Gastrocnemius medialis (tissue), 4 donors: ENCODE measurements around the gene REG4. TPM values are rescaled to one million over a fixed set of nuclear protein-coding genes. Genes with fewer than 3 reads are reported as not detected.

ENCODE experiments used
- ATAC-seq, 2 donors: fragments of 150-250 bp; one replicate each; pipeline ENCODE4 v1.9.1; 2016
- DNase-seq, 2 donors: peaks; one replicate each; pipeline ENCODE4 v3.0.0-alpha.2; 2019
- H3K27ac ChIP-seq, 4 donors: fragments of 200-600 bp; sonication (generic); 1 replicate in 1 of 4; 2 replicates in 3 of 4; pipeline ENCODE4 v1.5.1; 2016 to 2018; ENCODE audit warnings: mild to moderate bottlenecking in 2 of 4, moderate library complexity in 1 of 4
- H3K27me3 ChIP-seq, 3 donors: fragments of 200-600 bp; sonication (generic) in 2 of 3; 1 replicate in 1 of 3; 2 replicates in 2 of 3; pipeline versions ENCODE4 v1.5.1 to v1.6.0; 2016 to 2019; ENCODE audit warnings: mild to moderate bottlenecking in 1 of 3, moderate library complexity in 1 of 3
- H3K36me3 ChIP-seq, 2 donors: fragments of 200-600 bp; sonication (generic) in 1 of 2; one replicate each; pipeline ENCODE4 v1.5.1; 2017 to 2018
- H3K4me1 ChIP-seq, 2 donors: fragments of 200-600 bp; sonication (generic) in 1 of 2; one replicate each; pipeline ENCODE4 v1.5.1; 2016 to 2017; ENCODE audit warnings: mild to moderate bottlenecking in 2 of 2
- H3K4me3 ChIP-seq, 4 donors: fragments of 200-600 bp; sonication (generic) in 3 of 4; 1 replicate in 1 of 4; 2 replicates in 3 of 4; pipeline ENCODE4 v1.5.1; 2016 to 2019; ENCODE audit warnings: mild to moderate bottlenecking in 2 of 4
- H3K9me3 ChIP-seq, 3 donors: fragments of 200-600 bp; sonication (generic) in 2 of 3; 1 replicate in 1 of 3; 2 replicates in 2 of 3; pipeline ENCODE4 v1.5.1; 2016 to 2019
- CTCF ChIP-seq, 5 experiments: fragments of 450-650 bp in 3 of 5; fragments of 200-600 bp in 2 of 5; sonication (generic) in 2 of 5; IDR thresholded peaks in 4 of 5; conservative IDR thresholded peaks in 1 of 5; 1 replicate in 4 of 5; 2 replicates in 1 of 5; pipeline ENCODE4 v1.5.1; 2016 to 2019; ENCODE audit warnings: antibody characterized with exemption in 5 of 5, mild to moderate bottlenecking in 3 of 5, moderate library complexity in 3 of 5
- POLR2A ChIP-seq, 2 donors: fragments of 450-650 bp; IDR thresholded peaks; one replicate each; pipeline ENCODE4 v1.6.1; 2017; ENCODE audit warnings: antibody characterized with exemption in 2 of 2, mild to moderate bottlenecking in 2 of 2, moderate library complexity in 2 of 2
- in situ Hi-C, 4 donors: fragments of 200-750 bp; cut with MboI; loops; one replicate each; pipeline versions ENCODE4 v1.15.0 to v1.8.0; 2017; ENCODE audit warnings: low sequenced_read_pairs in 4 of 4
- intact Hi-C: fragments of 100-400 bp; cut with DNase I; formaldehyde crosslinking; loops from one replicate; pipeline ENCODE4 v1.15.1; 2023; ENCODE audit warnings: low total_unique reads
- total RNA-seq, 4 donors: library from RNA; depleted of rRNA; stranded (reverse); fragments of >200 nt; gene quantifications; one replicate each; pipeline versions ENCODE4 v1.1.0 to v1.2.3, GENCODE V29; 2016

REG4 gene
- total RNA-seq, 4 donors from 2014 or later, result not detected

- in situ Hi-C loops (no loop called here), intact Hi-C loops (no loop called here)
- DNase-seq, result no peak
Observed at GRCh38 chr1:119818181-119818580, 6.9 kb upstream of the REG4 start.

GRCh38 chr1:119816407-119816806, 5.1 kb upstream of the REG4 start:
- in situ Hi-C loops, result no loop called here
- H3K9me3 ChIP-seq, result no peaks in the 10 kb centered on the region
- DNase-seq (no peak), ATAC-seq (no peak)
- H3K27me3 ChIP-seq, result no peaks in the 10 kb centered on the region
- H3K4me3 ChIP-seq, result no peak overlapping the region
- H3K27ac ChIP-seq, result no peak overlapping the region
- no peaks in the 10 kb centered on the region for H3K36me3 ChIP-seq
- no peak for TF ChIP-seq CTCF (IDR thresholded peaks at IDR 0.05 in 4 of 5, conservative IDR thresholded peaks at IDR 0.05 in 1 of 5)
- no peak for TF ChIP-seq POLR2A (IDR thresholded peaks at IDR 0.05)
- no peaks in the 10 kb centered on the region for H3K4me1 ChIP-seq
- intact Hi-C loops, result no loop called here

More at GRCh38 chr1:119818181-119818580, 6.9 kb upstream of the REG4 start:
- H3K4me1 ChIP-seq, result no peaks in the 10 kb centered on the region
- no peak overlapping the region for H3K27ac ChIP-seq
- no peaks in the 10 kb centered on the region for H3K36me3 ChIP-seq
- no peak for ATAC-seq
- peaks cover 0 to 3% (median 0%) of the 10 kb centered on the region in 3 donors for H3K27me3 ChIP-seq
- H3K9me3 ChIP-seq, result no peaks in the 10 kb centered on the region
- no peak for TF ChIP-seq POLR2A (IDR thresholded peaks at IDR 0.05)
- no peak for TF ChIP-seq CTCF (IDR thresholded peaks at IDR 0.05 in 4 of 5, conservative IDR thresholded peaks at IDR 0.05 in 1 of 5)
- H3K4me3 ChIP-seq, result no peak overlapping the region

- no peak for TF ChIP-seq POLR2A (IDR thresholded peaks at IDR 0.05)
- no peak for TF ChIP-seq CTCF (IDR thresholded peaks at IDR 0.05 in 4 of 5, conservative IDR thresholded peaks at IDR 0.05 in 1 of 5)
- DNase-seq (no peak), ATAC-seq (no peak)
- H3K9me3 ChIP-seq, result no peaks in the 10 kb centered on the region
- H3K27ac ChIP-seq, result no peak overlapping the region
- H3K27me3 ChIP-seq, result no peaks in the 10 kb centered on the region
- in situ Hi-C loops, result no loop called here
- H3K4me3 ChIP-seq, result no peak overlapping the region
- no peaks in the 10 kb centered on the region for H3K36me3 ChIP-seq
- no peaks in the 10 kb centered on the region for H3K4me1 ChIP-seq
- intact Hi-C loops, result no loop called here
Observed at GRCh38 chr1:119815928-119816327, 4.7 kb upstream of the REG4 start.

GRCh38 chr1:119815361-119815760, 4.1 kb upstream of the REG4 start:
- no peaks in the 10 kb centered on the region for H3K27me3 ChIP-seq
- H3K4me1 ChIP-seq, result no peaks in the 10 kb centered on the region
- H3K36me3 ChIP-seq, result no peaks in the 10 kb centered on the region
- intact Hi-C loops (no loop called here), in situ Hi-C loops (no loop called here)
- DNase-seq (no peak), ATAC-seq (no peak)
- TF ChIP-seq CTCF (IDR thresholded peaks at IDR 0.05 in 4 of 5, conservative IDR thresholded peaks at IDR 0.05 in 1 of 5) (no peak), POLR2A (IDR thresholded peaks at IDR 0.05) (no peak)
- H3K9me3 ChIP-seq, result no peaks in the 10 kb centered on the region
- H3K27ac ChIP-seq, result no peak overlapping the region
- H3K4me3 ChIP-seq, result no peak overlapping the region

GRCh38 chr1:119814288-119814687, 3.0 kb upstream of the REG4 start:
- Histone ChIP-seq H3K36me3 (no peaks in the 10 kb centered on the region), H3K27me3 (no peaks in the 10 kb centered on the region), H3K27ac (no peak overlapping the region), H3K4me1 (no peaks in the 10 kb centered on the region), H3K4me3 (no peak overlapping the region), H3K9me3 (no peaks in the 10 kb centered on the region)
- ATAC-seq, result no peak
- DNase-seq, result no peak
- in situ Hi-C loops (no loop called here), intact Hi-C loops (no loop called here)
- TF ChIP-seq POLR2A (IDR thresholded peaks at IDR 0.05) (no peak), CTCF (IDR thresholded peaks at IDR 0.05 in 4 of 5, conservative IDR thresholded peaks at IDR 0.05 in 1 of 5) (no peak)
